ENCODE results near the gene CEACAM18.

CEACAM18 gene

DNA sequence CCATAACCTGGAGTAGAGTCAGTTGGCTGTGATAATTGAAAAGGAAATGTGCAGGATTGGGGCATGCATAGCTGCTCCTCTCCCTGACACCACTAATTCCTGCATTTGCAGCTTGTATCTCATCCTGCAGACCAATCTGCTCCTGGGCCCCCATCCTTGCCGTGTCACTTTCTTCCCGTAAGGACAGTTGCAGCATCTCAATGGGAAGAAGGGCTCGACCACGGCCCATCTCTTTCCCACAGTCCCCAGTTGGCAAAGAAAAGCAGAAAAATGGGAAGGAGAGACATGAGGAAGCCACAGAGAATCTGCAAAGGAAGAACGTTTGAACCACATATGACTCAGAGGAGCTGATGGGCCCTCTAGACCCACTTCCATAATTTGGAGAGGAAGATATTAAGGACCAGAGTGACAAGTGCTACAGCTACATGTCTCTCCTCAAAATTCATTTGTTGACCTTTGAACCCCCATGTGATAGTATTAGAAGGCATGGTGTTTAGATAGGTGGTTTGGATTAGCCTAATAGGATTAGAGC, 25.0 kb downstream of the CEACAM18 start:
- H3K4me1 ChIP-seq (ENCODE audit: control insufficient read depth, insufficient read depth, low read length): no peaks in the 10 kb centered on the region
- no peaks in the 10 kb centered on the region for H3K36me3 ChIP-seq (ENCODE audit: insufficient read depth, low read length)
- no peak overlapping the region for H3K9ac ChIP-seq (ENCODE audit: low read depth, low read length)

DNA sequence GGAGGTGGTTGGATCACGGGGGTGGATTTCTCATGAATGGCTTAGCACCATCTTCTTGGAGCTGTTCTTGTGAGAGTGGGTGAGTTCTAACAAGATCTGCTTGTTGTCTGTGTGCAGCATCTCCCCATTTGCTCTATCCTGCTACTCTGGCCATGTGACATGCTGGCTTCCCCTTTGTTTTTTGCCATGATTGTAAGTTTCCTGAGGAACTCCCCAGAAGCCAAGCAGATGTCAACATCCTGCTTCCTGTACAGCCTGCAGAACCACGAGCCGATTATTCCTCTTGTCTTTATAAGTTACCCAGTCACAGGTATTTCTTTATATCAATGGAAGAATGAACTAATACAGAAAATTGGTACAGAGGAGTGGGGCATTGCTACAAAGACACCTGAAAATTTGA, 25.6 kb downstream of the CEACAM18 start:
- H3K4me2 ChIP-seq (ENCODE audit: low read length): no peak overlapping the region
- H3K27me3 ChIP-seq (ENCODE audit: control insufficient read depth, insufficient read depth, low read length): no peaks in the 10 kb centered on the region
- H3K9ac ChIP-seq (ENCODE audit: low read depth, low read length): no peak overlapping the region
- no peak overlapping the region for H3K4me3 ChIP-seq (ENCODE audit: low read length)
- no peaks in the 10 kb centered on the region for H3K9me3 ChIP-seq (replicated peaks; ENCODE audit: low read length)
- no peaks in the 10 kb centered on the region for H3K4me1 ChIP-seq (ENCODE audit: control insufficient read depth, insufficient read depth, low read length)
- H3K36me3 ChIP-seq (ENCODE audit: insufficient read depth, low read length): no peaks in the 10 kb centered on the region

More for the DNA sequence above, 25.0 kb downstream of the CEACAM18 start:
- Histone ChIP-seq H3K4me2 (ENCODE audit: low read length) (no peak overlapping the region), H3K4me3 (ENCODE audit: low read length) (no peak overlapping the region), H3K9me3 (replicated peaks; ENCODE audit: low read length) (peaks cover under 1% of the 10 kb centered on the region), H3K27me3 (ENCODE audit: control insufficient read depth, insufficient read depth, low read length) (no peaks in the 10 kb centered on the region)

DNA sequence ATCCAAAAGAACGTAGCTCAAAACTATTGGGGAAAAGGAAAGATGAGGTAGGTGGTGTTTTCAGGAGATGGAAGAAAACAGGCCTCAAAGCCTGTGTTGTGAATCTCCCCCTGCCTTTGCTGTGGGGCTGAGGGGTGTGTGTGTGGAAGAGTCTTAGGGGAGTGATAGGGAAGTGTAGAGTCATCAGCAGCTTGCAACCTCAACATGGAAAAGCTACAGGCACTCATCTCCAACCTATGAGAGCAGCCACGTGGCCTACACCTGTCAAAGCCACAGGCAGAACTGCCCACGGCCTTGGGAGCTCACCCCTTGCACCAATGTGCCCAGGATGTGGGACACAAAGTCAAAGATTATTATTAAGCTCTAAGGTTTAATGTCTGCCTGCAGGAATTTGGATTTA, 27.6 kb downstream of the CEACAM18 start:
- H3K36me3 ChIP-seq (ENCODE audit: insufficient read depth, low read length): no peaks in the 10 kb centered on the region
- H3K4me2 ChIP-seq (ENCODE audit: low read length): no peak overlapping the region
- H3K4me1 ChIP-seq (ENCODE audit: control insufficient read depth, insufficient read depth, low read length): no peaks in the 10 kb centered on the region
- no peak overlapping the region for H3K9ac ChIP-seq (ENCODE audit: low read depth, low read length)
- no peaks in the 10 kb centered on the region for H3K27me3 ChIP-seq (ENCODE audit: control insufficient read depth, insufficient read depth, low read length)
- H3K9me3 ChIP-seq (replicated peaks; ENCODE audit: low read length): no peaks in the 10 kb centered on the region
- H3K4me3 ChIP-seq (ENCODE audit: low read length): no peak overlapping the region

- Histone ChIP-seq H3K9ac (ENCODE audit: low read depth, low read length) (no peak overlapping the region), H3K4me1 (ENCODE audit: control insufficient read depth, insufficient read depth, low read length) (no peaks in the 10 kb centered on the region), H3K9me3 (replicated peaks; ENCODE audit: low read length) (no peaks in the 10 kb centered on the region), H3K36me3 (ENCODE audit: insufficient read depth, low read length) (no peaks in the 10 kb centered on the region), H3K4me3 (ENCODE audit: low read length) (no peak overlapping the region), H3K27me3 (ENCODE audit: control insufficient read depth, insufficient read depth, low read length) (no peaks in the 10 kb centered on the region), H3K4me2 (ENCODE audit: low read length) (no peak overlapping the region)
These were observed 28.9 kb downstream of the CEACAM18 start for GRCh38 chr19:51507192-51507591.

DNA sequence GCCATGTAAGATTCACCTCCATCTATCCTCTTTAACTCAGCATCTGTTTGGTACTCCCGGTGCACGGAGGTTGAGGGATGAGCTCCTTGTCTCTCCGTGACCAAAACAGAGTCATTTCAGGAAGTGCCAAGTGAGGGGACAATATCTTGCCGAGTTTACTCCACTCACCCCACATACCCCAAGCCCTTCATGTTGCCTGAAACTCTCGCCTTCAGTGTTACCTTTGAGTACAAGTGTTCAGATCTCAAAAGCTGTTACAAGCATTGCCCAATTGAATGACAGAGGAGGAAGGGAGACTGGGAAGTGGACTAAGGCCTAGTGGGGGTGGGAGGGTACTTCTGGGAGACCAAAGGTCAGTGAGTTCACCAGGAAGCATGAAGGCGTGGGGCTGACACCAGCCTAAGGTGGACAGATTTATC, 29.3 kb downstream of the CEACAM18 start:
- Histone ChIP-seq H3K4me3 (ENCODE audit: low read length) (no peak overlapping the region), H3K4me1 (ENCODE audit: control insufficient read depth, insufficient read depth, low read length) (no peaks in the 10 kb centered on the region), H3K27me3 (ENCODE audit: control insufficient read depth, insufficient read depth, low read length) (no peaks in the 10 kb centered on the region), H3K9me3 (replicated peaks; ENCODE audit: low read length) (no peaks in the 10 kb centered on the region), H3K9ac (ENCODE audit: low read depth, low read length) (no peak overlapping the region), H3K36me3 (ENCODE audit: insufficient read depth, low read length) (no peaks in the 10 kb centered on the region), H3K4me2 (ENCODE audit: low read length) (no peak overlapping the region)

DNA sequence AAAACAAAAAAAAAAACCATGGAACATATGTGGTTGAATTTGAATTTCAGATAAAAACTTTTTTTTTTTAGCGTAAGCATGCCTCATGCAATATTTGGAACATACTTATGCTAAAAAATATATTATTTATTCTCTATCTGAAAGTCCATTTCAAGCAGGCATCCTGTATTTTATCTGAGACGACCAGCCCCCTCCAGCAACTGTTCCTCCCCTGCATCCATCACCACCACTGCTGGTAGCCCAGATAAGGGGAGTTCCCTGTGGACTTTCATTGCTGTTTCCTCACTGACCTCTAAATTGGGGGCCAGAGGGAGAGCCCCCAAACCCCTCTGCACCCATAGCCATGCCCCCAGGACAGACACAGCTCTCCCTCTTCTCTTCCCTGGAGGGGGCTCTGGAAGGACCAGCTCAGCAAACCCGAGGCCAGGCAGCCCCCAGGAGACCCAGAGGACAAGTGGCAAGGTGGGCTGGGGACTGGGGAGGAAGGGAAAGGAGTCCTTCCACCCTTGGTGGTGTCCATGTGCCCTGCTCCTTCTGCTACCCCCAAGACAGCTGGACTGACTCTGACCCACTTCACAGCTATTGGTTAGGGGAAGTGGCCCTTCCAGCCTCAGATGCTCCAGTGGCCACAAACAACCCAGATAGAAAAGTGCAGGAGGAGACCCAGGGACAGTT, 29.9 kb downstream of the CEACAM18 start:
- Histone ChIP-seq H3K4me1 (ENCODE audit: control insufficient read depth, insufficient read depth, low read length) (no peaks in the 10 kb centered on the region), H3K27me3 (ENCODE audit: control insufficient read depth, insufficient read depth, low read length) (no peaks in the 10 kb centered on the region)

DNA sequence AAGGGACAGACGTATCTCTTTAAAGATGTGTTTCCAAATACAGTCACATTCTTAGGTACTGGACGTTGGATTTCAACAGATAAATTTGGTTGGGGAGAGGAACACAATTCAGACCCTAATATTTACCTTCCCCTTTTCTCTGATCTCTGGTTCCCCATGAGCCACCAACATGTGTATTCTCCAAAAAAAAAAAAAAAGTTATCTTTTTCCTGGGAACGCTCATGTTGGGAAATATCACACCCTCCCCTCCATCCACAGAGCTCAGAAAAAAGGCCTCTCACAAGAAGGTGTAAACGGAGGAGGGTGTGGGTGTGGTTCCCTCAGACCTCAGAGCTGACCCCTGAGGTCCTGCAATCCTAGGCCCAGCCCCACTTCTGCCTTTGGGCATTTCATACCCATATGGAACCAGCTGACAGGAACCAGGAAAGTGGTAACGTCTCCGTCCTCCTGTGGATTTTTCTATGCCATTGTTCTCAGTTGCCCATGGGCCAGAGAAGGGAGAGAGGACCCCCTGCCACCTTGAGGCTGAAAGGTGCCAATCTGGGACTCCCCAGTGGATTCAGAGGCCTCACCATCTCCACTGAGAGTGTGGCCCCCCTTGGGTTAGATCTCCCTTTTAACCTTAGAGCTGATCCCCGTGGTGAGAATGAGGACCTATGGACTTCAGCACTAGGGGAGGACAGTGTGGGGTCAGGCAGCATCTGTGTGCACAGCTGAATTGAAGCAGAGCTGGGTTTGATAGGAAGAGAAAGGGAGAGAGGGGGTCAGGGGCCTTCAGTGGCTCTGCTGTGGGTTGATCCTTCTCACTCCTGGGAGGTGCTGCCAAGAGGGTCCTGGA, 31.7 kb downstream of the CEACAM18 start:
- Histone ChIP-seq H3K9ac (ENCODE audit: low read depth, low read length) (no peak overlapping the region), H3K4me1 (ENCODE audit: control insufficient read depth, insufficient read depth, low read length) (no peaks in the 10 kb centered on the region), H3K4me3 (ENCODE audit: low read length) (no peak overlapping the region), H3K4me2 (ENCODE audit: low read length) (no peak overlapping the region), H3K27me3 (ENCODE audit: control insufficient read depth, insufficient read depth, low read length) (no peaks in the 10 kb centered on the region), H3K36me3 (ENCODE audit: insufficient read depth, low read length) (no peaks in the 10 kb centered on the region), H3K9me3 (replicated peaks; ENCODE audit: low read length) (no peaks in the 10 kb centered on the region)

More for the DNA sequence above, 29.9 kb downstream of the CEACAM18 start:
- Histone ChIP-seq H3K4me2 (ENCODE audit: low read length) (no peak overlapping the region), H3K9ac (ENCODE audit: low read depth, low read length) (no peak overlapping the region), H3K9me3 (replicated peaks; ENCODE audit: low read length) (no peaks in the 10 kb centered on the region), H3K36me3 (ENCODE audit: insufficient read depth, low read length) (no peaks in the 10 kb centered on the region), H3K4me3 (ENCODE audit: low read length) (no peak overlapping the region)

GRCh38 chr19:51511353-51511752, 33.0 kb downstream of the CEACAM18 start:
- H3K9me3 ChIP-seq (replicated peaks; ENCODE audit: low read length): no peaks in the 10 kb centered on the region
- no peak overlapping the region for H3K4me3 ChIP-seq (ENCODE audit: low read length)
- H3K36me3 ChIP-seq (ENCODE audit: insufficient read depth, low read length): no peaks in the 10 kb centered on the region
- H3K4me1 ChIP-seq (ENCODE audit: control insufficient read depth, insufficient read depth, low read length): no peaks in the 10 kb centered on the region
- H3K9ac ChIP-seq (ENCODE audit: low read depth, low read length): no peak overlapping the region
- H3K27me3 ChIP-seq (ENCODE audit: control insufficient read depth, insufficient read depth, low read length): no peaks in the 10 kb centered on the region
- no peak overlapping the region for H3K4me2 ChIP-seq (ENCODE audit: low read length)

DNA sequence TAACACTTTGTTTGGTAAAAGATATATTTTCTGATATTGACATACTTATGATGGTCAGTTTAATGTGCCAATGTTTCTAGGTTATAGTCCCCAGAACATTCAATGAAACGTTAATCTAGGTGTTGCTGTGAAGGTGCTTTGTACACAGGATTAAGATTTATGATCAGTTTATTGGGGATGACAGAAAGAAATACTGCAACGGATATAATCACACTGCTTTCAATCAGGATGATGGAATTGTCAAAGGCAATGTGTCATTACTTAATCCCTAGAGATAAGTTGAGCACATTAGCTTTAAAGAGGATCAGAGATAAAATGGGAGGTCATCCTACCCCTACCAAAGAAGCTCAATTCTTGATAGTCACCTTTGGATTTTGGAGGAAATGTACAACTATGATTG, 35.6 kb downstream of the CEACAM18 start:
- H3K4me3 ChIP-seq (ENCODE audit: low read length): no peak overlapping the region
- H3K36me3 ChIP-seq (ENCODE audit: insufficient read depth, low read length): no peaks in the 10 kb centered on the region
- H3K4me1 ChIP-seq (ENCODE audit: control insufficient read depth, insufficient read depth, low read length): no peaks in the 10 kb centered on the region
- no peak overlapping the region for H3K9ac ChIP-seq (ENCODE audit: low read depth, low read length)
- no peaks in the 10 kb centered on the region for H3K9me3 ChIP-seq (replicated peaks; ENCODE audit: low read length)
- H3K4me2 ChIP-seq (ENCODE audit: low read length): no peak overlapping the region
- H3K27me3 ChIP-seq (ENCODE audit: control insufficient read depth, insufficient read depth, low read length): no peaks in the 10 kb centered on the region

GRCh38 chr19:51514866-51515481, 36.6 kb downstream of the CEACAM18 start:
- Histone ChIP-seq H3K36me3 (ENCODE audit: insufficient read depth, low read length) (no peaks in the 10 kb centered on the region), H3K4me1 (ENCODE audit: control insufficient read depth, insufficient read depth, low read length) (no peaks in the 10 kb centered on the region), H3K4me2 (ENCODE audit: low read length) (no peak overlapping the region), H3K4me3 (ENCODE audit: low read length) (no peak overlapping the region), H3K9me3 (replicated peaks; ENCODE audit: low read length) (no peaks in the 10 kb centered on the region), H3K9ac (ENCODE audit: low read depth, low read length) (no peak overlapping the region), H3K27me3 (ENCODE audit: control insufficient read depth, insufficient read depth, low read length) (no peaks in the 10 kb centered on the region)

GRCh38 chr19:51520728-51521127, 42.4 kb downstream of the CEACAM18 start:
- no peaks in the 10 kb centered on the region for H3K27me3 ChIP-seq (ENCODE audit: control insufficient read depth, insufficient read depth, low read length)
- no peak overlapping the region for H3K9ac ChIP-seq (ENCODE audit: low read depth, low read length)
- H3K36me3 ChIP-seq (ENCODE audit: insufficient read depth, low read length): no peaks in the 10 kb centered on the region
- H3K4me2 ChIP-seq (ENCODE audit: low read length): no peak overlapping the region
- H3K9me3 ChIP-seq (replicated peaks; ENCODE audit: low read length): no peaks in the 10 kb centered on the region
- no peak overlapping the region for H3K4me3 ChIP-seq (ENCODE audit: low read length)
- no peaks in the 10 kb centered on the region for H3K4me1 ChIP-seq (ENCODE audit: control insufficient read depth, insufficient read depth, low read length)

Data from skeletal muscle satellite cell (primary cell).